AG08395 (cell line): ENCODE measurements around the gene SYMPK.
A peak's percentile ranks its signal among the peaks of the same experiment; 100 is the strongest.
"Not testable (repeated sequence)": the region's sequence is repeated elsewhere in the genome, so short reads cannot be mapped to it uniquely, and the experiment has no call there.

ENCODE experiments used
- DNase-seq: peaks from one replicate; pipeline ENCODE4 v3.0.0; 2012; ENCODE audit warnings: mixed read lengths, low spot score

SYMPK gene

GRCh38 chr19:45885556-45886426 is 22.8 kb upstream of the SYMPK start, which contains the start of gene IRF2BP1:
IRF2BP1 (minus strand) TSS chr19:45886141; CDS start chr19:45885774, 367 bp downstream.
- peak; percentile 91 for DNase-seq

GRCh38 chr19:45884682-45885555 is 22.0 kb upstream of the SYMPK start:
- DNase-seq = no peak

- DNase-seq = no peak
These were observed 21.1 kb upstream of the SYMPK start for GRCh38 chr19:45883881-45884681.

GRCh38 chr19:45883586-45883880 is 20.6 kb upstream of the SYMPK start:
- DNase-seq = no peak

- DNase-seq = peak; percentile 89
These were observed 20.0 kb upstream of the SYMPK start for GRCh38 chr19:45882652-45883585.

GRCh38 chr19:45881909-45882528 is 19.1 kb upstream of the SYMPK start:
- no peak for DNase-seq

- DNase-seq = no peak
These were observed 18.3 kb upstream of the SYMPK start for GRCh38 chr19:45881082-45881908.

GRCh38 chr19:45879971-45880370 is 17.0 kb upstream of the SYMPK start:
- no peak for DNase-seq

- no peak for DNase-seq
These were observed 16.1 kb upstream of the SYMPK start for GRCh38 chr19:45879055-45879454.

- no peak for DNase-seq
These were observed 15.3 kb upstream of the SYMPK start for GRCh38 chr19:45878043-45878794.

- peak; percentile 31 for DNase-seq
These were observed 13.7 kb upstream of the SYMPK start for GRCh38 chr19:45876411-45877197.

GRCh38 chr19:45876161-45876410 is 13.1 kb upstream of the SYMPK start:
- DNase-seq = no peak

- no peak for DNase-seq
These were observed 11.6 kb upstream of the SYMPK start for GRCh38 chr19:45874620-45874966.

- no peak for DNase-seq
These were observed 10.3 kb upstream of the SYMPK start for GRCh38 chr19:45873219-45873772.

- no peak for DNase-seq
These were observed 9.4 kb upstream of the SYMPK start for GRCh38 chr19:45872095-45872919.

GRCh38 chr19:45870798-45871197 is 7.9 kb upstream of the SYMPK start:
- no peak for DNase-seq

GRCh38 chr19:45867241-45867640 is 4.3 kb upstream of the SYMPK start:
- DNase-seq = not testable (repeated sequence)
